K562 (cell line): ENCODE results near the gene NRCAM.

Experiments
- E2F4 ChIP-seq: sonication (generic); formaldehyde crosslinking; IDR thresholded peaks from 2 replicates; pipeline ENCODE4 v1.8.0; 2022; ENCODE audit warnings: mild to moderate bottlenecking, low read depth, missing genetic modification reagents
- ESRRA ChIP-seq: fragments of 450-650 bp; IDR thresholded peaks from 2 replicates; pipeline ENCODE4 v1.6.1; 2014; ENCODE audit warnings: low read depth, mild to moderate bottlenecking, moderate library complexity, borderline replicate concordance
- ETV1 ChIP-seq: fragments of 450-650 bp; conservative IDR thresholded peaks from 2 replicates; pipeline ENCODE4 v1.6.1; 2016; ENCODE audit warnings: missing genetic modification characterization, control low read depth, low read depth, missing compliant biosample characterization
- GATA2 ChIP-seq: sonication (generic); formaldehyde crosslinking; IDR thresholded peaks from 2 replicates; pipeline ENCODE4 v1.4.0; 2020; ENCODE audit warnings: mild to moderate bottlenecking, missing genetic modification reagents
- JUN ChIP-seq, 2 experiments: sonication (generic) in 1 of 2; formaldehyde crosslinking in 1 of 2; IDR thresholded peaks; 2 replicates each; pipeline versions ENCODE4 v1.6.1 to v1.8.0; 2012 to 2022; ENCODE audit warnings: borderline replicate concordance in 2 of 2, mild to moderate bottlenecking in 2 of 2, improper control_type of control experiment in 1 of 2, low read depth in 1 of 2, low read length in 1 of 2, missing genetic modification reagents in 1 of 2
- KLF10 ChIP-seq: fragments of 250-450 bp; sonication (Bioruptor Pico); IDR thresholded peaks from 2 replicates; pipeline ENCODE4 v1.6.1; 2021; ENCODE audit warnings: matching md5 sums
- LCOR ChIP-seq: sonication (generic); formaldehyde crosslinking; IDR thresholded peaks from 2 replicates; pipeline ENCODE4 v1.8.0; 2022; ENCODE audit warnings: mild to moderate bottlenecking, missing genetic modification reagents
- MCM2 ChIP-seq: fragments of 450-650 bp; IDR thresholded peaks from 2 replicates; pipeline ENCODE4 v1.6.1; 2017; ENCODE audit warnings: low read depth, mild to moderate bottlenecking
- NFRKB ChIP-seq: fragments of 450-650 bp; IDR thresholded peaks from 2 replicates; pipeline ENCODE4 v1.6.1; 2016; ENCODE audit warnings: low read depth
- PHF20 ChIP-seq: fragments of 450-650 bp; IDR thresholded peaks from 2 replicates; pipeline ENCODE4 v1.6.1; 2018; ENCODE audit not compliant: partially characterized antibody
- POLR2A ChIP-seq: fragments of 450-650 bp; conservative IDR thresholded peaks from 2 replicates; pipeline ENCODE4 v1.6.1; 2016
- TCF7 ChIP-seq: sonication (generic); IDR thresholded peaks from 2 replicates; pipeline ENCODE4 v1.6.1; 2016; ENCODE audit warnings: antibody characterized with exemption, borderline replicate concordance
- XRCC5 ChIP-seq: fragments of 200-400 bp; formaldehyde crosslinking; IDR thresholded peaks from 2 replicates; pipeline ENCODE4 v1.6.1; 2017; ENCODE audit warnings: low read depth, mild to moderate bottlenecking, low read length
- ZBTB7A ChIP-seq: IDR thresholded peaks from 2 replicates; pipeline ENCODE4 v1.6.1; 2011; ENCODE audit warnings: low read depth, mild to moderate bottlenecking, low read length, moderate library complexity, borderline replicate concordance; ENCODE audit not compliant: control insufficient read depth

GRCh38 chr7:108479751-108480150 is 23.5 kb upstream of the NRCAM start:
- TF ChIP-seq MCM2 (no peak), GATA2 (CRISPR knock-in tag) (no peak), E2F4 (no peak), NFRKB (no peak), POLR2A (no peak), TCF7 (no peak), ETV1 (tag) (no peak), LCOR (CRISPR knock-in tag) (no peak), JUN (IDR thresholded peaks at IDR 0.05; ENCODE audit: borderline replicate concordance, low read depth, low read length) (no peak), JUN (CRISPR knock-in tag; IDR thresholded peaks at IDR 0.05; ENCODE audit: borderline replicate concordance) (no peak), KLF10 (CRISPR knock-in tag) (no peak), ZBTB7A (no peak), XRCC5 (no peak), ESRRA (no peak), PHF20 (no peak)
